Inferior parietal cortex (tissue), 1 donor: Measurements from ENCODE around the gene SHROOM4.

Source experiments
- DNase-seq: peaks from one replicate; pipeline ENCODE4 v3.0.0-alpha.2; 2016; ENCODE audit errors: extremely low spot score

Gene SHROOM4

DNA sequence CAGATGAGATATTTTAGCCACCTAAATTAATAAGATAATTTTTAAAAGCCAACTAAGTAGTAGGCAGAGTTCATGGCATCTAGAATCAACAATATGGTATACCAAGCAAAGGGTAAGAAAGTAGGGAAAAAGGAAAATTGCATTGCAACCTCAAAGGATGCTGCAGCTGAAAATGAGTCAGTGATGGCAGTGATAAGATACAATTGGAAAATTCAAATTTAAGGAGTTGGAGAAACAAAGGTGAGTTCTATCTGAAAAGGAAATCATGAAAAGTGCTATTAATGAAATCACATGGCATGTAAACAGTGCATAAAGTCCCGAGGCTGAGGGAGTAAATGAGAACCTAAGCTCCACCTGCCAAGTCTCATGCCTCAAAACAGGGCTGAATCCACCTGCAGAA is 33.9 kb downstream of the SHROOM4 start:
- no peak for DNase-seq

- no peak for DNase-seq
Observed at GRCh38 chrX:50779694-50780093, 34.3 kb downstream of the SHROOM4 start.

- DNase-seq = no peak
Observed at GRCh38 chrX:50778272-50778671, 35.7 kb downstream of the SHROOM4 start.

GRCh38 chrX:50776248-50776647 is 37.7 kb downstream of the SHROOM4 start:
- DNase-seq = no peak

DNA sequence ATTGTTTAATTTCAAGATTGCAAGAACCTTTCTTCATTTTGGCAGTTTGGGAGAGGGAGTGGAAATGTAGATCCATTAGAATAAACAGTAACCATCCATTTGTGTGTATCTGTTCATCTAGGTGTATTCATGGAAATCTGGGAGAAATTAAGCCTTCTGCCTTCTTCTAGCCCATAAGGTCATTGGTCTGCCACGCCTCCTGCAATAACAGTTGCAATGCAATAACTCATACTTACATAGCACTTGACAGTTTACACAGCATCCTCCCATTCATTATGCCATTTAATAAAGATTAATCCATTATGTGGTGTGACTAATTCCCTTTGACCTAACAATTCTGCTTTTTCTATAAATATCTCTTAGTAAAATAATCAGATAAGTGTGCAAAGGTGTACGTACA is 42.6 kb downstream of the SHROOM4 start:
- DNase-seq = no peak

DNA sequence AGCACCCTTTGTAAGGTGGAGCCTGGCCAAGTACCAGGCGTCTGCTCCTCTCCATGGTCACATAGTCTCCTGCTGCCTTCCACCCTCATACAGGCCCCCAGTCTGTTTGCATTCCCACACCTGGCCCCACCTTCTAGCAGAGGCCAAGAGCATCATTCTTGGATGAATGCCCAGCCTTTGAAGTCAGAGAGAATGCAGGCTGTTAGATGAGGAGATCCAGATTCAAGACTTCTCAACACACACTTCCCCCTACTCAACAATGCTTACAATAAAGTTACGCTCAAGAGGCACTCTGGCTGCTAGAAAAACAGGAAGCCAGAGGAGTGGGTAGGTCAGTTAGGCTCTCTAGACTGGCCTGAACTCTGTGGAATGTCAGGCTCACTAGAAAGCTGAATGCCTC is 43.3 kb downstream of the SHROOM4 start:
- DNase-seq = no peak

DNA sequence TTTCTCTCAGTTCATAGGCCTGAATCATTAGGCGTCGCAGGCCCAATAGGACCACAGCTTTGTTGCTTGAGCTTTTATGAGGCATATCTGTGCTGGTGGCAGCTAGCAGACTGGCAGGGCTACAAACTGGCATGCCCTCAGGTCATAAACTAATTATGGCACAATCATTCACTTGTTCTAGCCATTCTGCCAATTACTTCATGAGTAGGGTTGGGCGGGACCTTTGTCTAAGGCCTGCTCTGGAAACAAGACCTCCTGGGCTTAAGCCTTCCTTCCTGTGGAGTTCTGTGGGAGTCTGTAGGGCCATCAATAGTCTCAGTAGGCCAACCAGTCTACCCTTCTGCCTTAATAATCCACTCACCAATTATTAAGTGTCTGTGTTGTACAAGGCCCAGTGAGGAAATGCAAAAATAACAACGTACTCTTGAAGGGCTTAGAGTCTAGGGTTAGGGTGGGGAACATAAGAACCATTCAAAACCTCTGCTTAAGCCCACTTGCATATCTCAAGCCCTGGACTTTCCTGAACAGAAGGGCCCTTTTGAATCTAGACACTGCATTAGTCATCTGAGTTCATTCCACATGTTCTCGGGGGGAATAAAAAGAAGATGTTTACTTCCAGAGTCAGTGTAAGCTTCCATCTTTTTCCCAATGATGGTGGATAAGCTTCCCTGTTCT is 44.5 kb downstream of the SHROOM4 start:
- peak; percentile 46 for DNase-seq

GRCh38 chrX:50768801-50769200 is 45.2 kb downstream of the SHROOM4 start:
- no peak for DNase-seq

GRCh38 chrX:50765986-50766385 is 48.0 kb downstream of the SHROOM4 start:
- no peak for DNase-seq

DNA sequence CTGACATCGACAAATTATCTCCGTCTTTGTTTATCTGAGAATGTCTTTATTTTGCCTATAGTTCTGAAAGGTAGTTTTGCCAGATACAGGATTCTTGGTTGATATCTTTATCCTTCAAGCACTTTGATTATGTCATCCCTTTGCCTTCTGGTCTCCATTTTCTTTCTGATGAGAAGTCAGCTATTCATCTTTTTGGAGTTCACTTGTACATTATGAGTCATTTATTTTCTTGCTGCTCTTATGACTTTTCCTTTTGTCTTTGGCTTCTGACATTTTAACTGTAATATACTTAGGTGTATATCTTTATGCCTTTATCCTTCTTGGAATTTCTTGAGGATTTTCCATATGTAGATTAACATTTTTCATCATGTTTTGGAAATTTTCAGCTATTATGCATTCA is 51.4 kb downstream of the SHROOM4 start:
- no peak for DNase-seq

DNA sequence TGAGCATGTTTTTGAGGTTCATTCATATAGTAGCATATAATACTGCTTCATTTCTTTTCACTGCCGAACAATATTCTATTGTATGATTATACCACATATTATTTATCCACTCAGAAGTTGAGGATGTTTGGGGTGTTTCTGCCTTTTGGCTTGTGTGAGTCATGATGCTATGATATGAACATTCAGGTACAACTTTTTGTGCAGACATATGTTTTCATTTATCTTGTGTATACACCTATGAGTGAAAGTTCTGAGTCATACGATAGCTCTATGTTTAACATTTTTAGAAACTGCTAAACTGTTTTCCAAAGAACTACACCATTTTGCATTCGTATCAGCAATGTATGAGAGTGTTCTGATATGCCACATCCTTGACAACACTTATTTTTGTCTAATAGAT is 57.7 kb downstream of the SHROOM4 start:
- no peak for DNase-seq

DNA sequence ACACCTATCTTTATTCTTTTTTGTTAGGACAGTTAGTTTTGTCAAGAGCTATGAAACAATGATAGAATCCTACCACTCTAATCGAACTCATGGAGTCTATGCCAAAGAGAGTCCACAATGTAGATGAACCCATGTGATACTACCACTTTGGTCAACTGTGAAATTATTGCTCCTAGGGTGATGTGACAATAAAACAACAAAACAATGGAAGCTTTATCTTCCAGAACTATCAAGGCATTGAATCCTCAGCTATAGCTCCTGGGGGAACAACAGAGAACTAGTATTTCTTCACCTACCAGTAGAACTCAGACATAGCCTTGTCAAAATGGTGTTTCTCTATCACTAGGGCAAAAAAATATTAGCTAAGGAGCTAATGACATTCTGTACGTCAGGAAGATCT is 62.9 kb downstream of the SHROOM4 start:
- DNase-seq = no peak

GRCh38 chrX:50747471-50747900 is 66.5 kb downstream of the SHROOM4 start:
- DNase-seq = peak; percentile 40

DNA sequence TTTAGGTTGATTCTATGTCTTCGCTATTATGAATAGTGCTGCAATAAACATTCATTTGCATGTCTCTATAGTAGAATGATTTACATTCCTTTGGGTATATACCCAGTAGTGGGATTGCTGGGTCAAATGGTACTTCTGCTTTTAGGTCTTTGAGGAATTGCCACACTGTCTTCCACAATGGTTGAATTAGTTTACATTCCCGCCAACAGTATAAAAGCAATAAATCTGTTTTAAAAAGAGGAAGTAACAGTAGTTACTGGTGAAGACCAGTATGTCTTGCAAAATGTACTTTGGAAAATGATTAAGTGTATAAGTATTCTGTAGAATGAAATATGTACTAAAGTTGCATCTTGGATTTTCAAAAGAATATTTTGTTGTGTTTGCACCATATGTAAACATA is 77.3 kb downstream of the SHROOM4 start:
- DNase-seq = no peak

DNA sequence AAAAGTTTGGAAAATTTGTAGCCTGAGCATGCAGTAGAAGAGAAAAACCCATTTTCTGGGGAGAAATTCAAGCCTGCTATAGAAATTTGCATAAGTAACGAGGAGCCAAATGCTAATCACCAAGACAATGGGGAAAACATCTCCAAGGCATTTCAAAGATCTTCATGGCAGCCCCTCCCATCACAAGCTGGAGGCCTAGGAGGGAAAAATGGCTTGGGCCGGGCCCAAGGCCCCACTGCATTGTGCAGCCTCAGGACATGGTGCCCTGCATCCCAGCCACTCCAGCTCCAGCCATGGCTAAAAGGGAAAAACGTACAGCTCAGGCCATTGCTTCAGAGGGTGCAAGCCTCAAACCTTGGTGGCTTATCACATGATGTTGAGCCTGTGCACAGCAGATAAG is 87.7 kb downstream of the SHROOM4 start:
- DNase-seq = no peak

DNA sequence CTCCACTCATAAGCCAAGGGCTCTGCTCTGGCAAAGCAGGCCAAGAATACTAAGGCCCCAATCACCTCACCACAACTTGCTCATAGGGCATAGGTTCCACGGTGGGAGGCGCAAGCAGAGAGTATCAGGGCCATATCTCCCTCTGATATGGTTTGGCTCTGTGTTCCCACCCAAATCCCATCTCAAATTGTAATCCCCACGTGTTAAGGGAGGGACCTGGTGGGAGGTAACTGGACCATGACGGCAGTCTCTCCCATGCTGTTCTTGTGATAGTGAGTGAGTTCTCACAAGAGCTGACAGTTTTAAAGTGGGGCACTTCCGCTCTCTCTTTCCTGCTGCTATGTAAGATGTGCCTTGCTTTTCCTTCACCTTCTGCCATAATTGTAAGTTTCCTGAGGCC is 88.7 kb downstream of the SHROOM4 start:
- DNase-seq = no peak

DNA sequence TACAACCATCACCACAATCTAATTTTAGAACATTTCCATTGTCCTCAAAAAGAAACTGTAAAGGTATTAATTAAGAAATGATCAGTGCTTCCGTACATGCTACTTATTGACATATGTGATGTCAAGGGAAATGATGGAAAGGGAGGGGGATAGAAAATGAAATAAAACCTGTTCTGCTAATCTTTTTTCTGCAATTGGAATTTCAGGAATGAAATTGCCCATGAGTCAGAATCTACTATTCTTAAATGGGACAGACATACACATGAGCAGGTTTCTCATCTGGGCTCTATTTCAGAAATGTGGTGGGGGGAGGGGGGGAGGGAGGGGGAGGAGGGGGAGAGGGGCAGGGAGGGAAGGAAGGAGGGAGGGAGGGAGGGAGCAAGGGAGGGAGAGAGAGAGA is 91.0 kb downstream of the SHROOM4 start:
- no peak for DNase-seq

GRCh38 chrX:50721764-50722521 is 92.1 kb downstream of the SHROOM4 start:
- no peak for DNase-seq

- DNase-seq = no peak
Observed at GRCh38 chrX:50719614-50720013, 94.4 kb downstream of the SHROOM4 start.

DNA sequence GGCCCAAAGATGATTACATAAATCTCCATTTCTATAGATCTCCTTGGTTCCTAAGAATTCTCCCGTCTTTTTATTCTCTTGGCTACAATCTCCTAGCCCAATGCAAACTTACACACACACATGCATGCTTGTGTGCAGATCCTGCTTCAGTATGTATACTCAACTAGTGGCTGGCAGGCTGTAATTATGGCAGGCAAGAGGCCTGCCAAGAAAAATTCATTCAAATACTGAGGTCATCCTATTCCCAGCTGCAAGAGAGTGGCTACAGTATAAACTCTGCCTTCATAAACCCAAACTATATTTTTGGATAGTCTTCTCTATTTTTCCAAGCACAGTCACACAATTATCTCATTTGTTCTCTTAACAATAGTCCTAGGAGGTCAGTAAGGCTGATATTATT is 95.2 kb downstream of the SHROOM4 start:
- no peak for DNase-seq

DNA sequence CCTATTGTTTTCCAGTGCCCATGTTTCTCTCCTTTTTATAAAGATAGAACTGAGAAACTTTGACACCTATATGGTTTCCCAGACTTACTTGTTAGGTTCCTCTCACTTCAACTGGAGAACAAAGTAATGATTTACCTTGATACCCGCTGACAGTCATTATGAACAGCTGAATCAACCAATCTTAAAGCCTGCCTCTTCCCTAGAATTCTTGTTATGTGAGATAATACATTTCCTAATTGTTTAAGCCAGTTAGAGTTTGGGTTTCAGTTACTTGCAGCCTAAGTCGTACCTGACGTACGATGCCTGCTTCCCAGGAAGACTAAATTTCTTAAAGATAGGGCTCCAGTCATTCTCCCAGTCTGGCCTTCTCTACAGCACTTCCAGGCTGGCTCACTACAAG is 97.3 kb downstream of the SHROOM4 start:
- no peak for DNase-seq

DNA sequence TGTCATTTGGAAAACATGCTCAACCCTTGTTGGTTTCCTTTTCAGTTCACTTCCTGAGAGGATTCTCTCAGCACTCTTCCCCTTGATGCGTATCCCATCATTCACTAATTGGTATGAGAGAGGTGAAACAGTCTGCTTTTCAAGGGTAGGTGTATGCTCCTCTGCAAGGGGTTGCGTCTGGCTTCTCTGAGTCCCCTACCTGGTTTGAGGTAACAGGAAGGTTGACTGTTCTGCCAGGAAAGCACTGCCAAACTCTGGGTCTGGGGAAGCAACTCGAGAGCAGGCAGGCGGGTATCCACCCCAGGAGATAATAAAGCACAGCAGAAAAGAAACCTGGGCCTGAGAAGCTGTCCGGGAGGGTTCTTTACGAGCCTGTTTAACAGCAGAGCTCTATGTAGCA is 101.2 kb downstream of the SHROOM4 start:
- DNase-seq = no peak

GRCh38 chrX:50711907-50712306 is 102.1 kb downstream of the SHROOM4 start:
- no peak for DNase-seq
